AG10803 (cell line): ENCODE results near the gene HP1BP3.
A peak's percentile ranks its signal among the peaks of the same experiment; 100 is the strongest.

ENCODE experiments used
- DNase-seq: peaks from one replicate; pipeline ENCODE4 v3.0.0; 2010; ENCODE audit warnings: low read depth
- H3K4me3 ChIP-seq: 2 replicates; pipeline ENCODE4 v1.5.1; 2011; ENCODE audit warnings: mild to moderate bottlenecking, low read length, control low read depth
- CTCF ChIP-seq: conservative IDR thresholded peaks from 2 replicates; pipeline ENCODE4 v1.5.1; 2011; ENCODE audit warnings: mild to moderate bottlenecking, low read length, control low read depth, inconsistent platforms

The HP1BP3 gene

GRCh38 chr1:20732071-20732587, 55.0 kb downstream of the HP1BP3 start:
- TF ChIP-seq CTCF: no peak
- DNase-seq: peak; percentile 52
- peak overlapping the region; percentile 69 for H3K4me3 ChIP-seq

GRCh38 chr1:20731057-20731991, 55.8 kb downstream of the HP1BP3 start:
- peak overlapping the region; percentile 69 for H3K4me3 ChIP-seq
- TF ChIP-seq CTCF: no peak
- DNase-seq: no peak

GRCh38 chr1:20730690-20731056, 56.4 kb downstream of the HP1BP3 start:
- DNase-seq: no peak
- H3K4me3 ChIP-seq: no peak overlapping the region
- TF ChIP-seq CTCF: no peak

- TF ChIP-seq CTCF: no peak
- no peak for DNase-seq
- H3K4me3 ChIP-seq: no peak overlapping the region
Measured at GRCh38 chr1:20729990-20730689, 57.0 kb downstream of the HP1BP3 start.

GRCh38 chr1:20729155-20729931, 57.8 kb downstream of the HP1BP3 start:
- no peak overlapping the region for H3K4me3 ChIP-seq
- TF ChIP-seq CTCF: no peak
- no peak for DNase-seq

- TF ChIP-seq CTCF: no peak
- no peak overlapping the region for H3K4me3 ChIP-seq
- DNase-seq: no peak
Measured at GRCh38 chr1:20728371-20729154, 58.5 kb downstream of the HP1BP3 start.
